Hindlimb muscle (tissue), 1 donor: ENCODE data around the gene FBXO11. TPM values are rescaled to one million over a fixed set of nuclear protein-coding genes. Genes with fewer than 3 reads are reported as not detected.

ENCODE experiments used
- DNase-seq: peaks from one replicate; pipeline ENCODE4 v3.0.0-alpha.2; 2013
- polyA plus RNA-seq: library from polyadenylated mRNA; unstranded; fragments of 120-200 nt; gene quantifications from one replicate; pipeline ENCODE4 v1.2.1, GENCODE V29; 2013; ENCODE audit not compliant: insufficient read length

Gene FBXO11
- polyA plus RNA-seq, 1 donor, result 46.0 TPM

- DNase-seq, result no peak
Measured at GRCh38 chr2:47849368-47849767, 56.9 kb downstream of the FBXO11 start.

GRCh38 chr2:47844162-47844561 lies 62.1 kb downstream of the FBXO11 start:
- no peak for DNase-seq

DNA sequence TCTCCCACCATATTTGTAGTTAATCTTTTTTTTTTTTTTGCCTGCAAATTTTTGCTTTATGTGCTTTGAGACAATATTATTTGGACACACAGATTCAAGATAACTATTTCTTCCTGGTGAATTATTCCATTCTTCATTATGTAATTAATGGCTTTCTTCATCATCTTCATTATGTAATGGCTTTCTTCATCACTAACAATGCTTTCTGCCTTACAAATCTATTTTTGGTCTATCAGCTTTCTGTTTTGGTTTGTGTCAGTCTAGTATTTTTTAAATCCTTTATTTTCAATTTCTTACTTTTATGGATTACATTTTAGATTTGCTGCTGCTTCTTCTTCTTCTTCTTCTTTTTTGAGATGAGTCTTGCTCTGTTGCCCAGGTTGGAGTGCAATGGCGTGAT lies 62.9 kb downstream of the FBXO11 start:
- no peak for DNase-seq

- DNase-seq, result no peak
Measured at GRCh38 chr2:47842846-47843245, 63.5 kb downstream of the FBXO11 start.

DNA sequence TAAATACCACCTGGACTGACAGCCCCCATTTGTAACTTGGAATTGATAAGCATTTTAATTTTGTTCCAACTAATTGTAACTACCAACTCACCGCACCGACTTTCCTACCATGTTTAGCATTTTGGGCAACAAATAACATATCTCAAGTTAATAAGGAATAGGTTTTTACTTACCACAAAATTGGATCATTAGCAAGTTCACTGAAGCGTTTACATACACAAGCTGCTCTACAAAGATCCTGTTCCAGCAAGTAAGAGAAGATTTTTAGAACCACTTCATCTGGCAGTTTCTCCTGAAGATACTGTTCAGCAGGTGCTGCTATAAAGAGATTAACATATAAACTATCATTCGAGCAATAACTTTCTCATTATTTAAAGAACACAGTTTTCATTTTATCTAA lies 67.6 kb downstream of the FBXO11 start:
- no peak for DNase-seq

DNA sequence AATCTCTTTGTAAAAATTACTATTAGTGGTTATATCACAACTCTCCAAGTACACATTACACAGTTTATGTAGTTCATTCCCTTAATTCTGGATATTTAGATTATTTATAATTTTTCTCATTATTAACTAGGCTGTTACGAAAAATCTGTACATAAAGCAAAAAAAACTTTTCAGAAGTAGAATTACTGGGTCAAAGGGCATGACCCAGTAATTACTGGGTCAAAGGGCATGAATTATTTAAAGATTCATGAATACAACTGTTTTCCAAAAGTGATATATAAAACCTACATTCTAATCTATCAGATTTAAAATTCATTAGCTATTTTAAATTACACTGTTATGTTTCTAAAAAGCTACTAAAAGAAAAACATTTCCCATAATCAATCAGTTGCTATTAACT lies 68.0 kb downstream of the FBXO11 start:
- DNase-seq, result no peak

- DNase-seq, result no peak
Measured at GRCh38 chr2:47833516-47833968, 72.8 kb downstream of the FBXO11 start.

DNA sequence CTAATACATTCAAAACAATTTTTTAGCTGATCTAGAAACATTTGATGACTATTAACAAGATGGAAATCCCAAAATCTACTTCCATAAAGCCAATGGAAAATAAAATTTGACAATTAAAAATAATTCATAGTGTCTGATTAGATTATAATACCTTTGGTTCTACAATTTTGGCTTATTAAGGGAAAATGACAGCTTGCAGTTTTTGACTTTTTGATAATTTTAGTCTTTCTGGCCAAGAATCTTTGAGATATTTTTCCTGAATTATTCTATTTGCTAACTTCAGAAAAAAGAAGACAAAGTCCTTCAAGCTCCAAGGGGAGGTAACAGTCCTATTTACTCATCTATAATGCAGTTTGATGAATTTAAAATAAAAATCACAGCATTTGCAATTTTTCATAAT lies 83.8 kb downstream of the FBXO11 start:
- no peak for DNase-seq

GRCh38 chr2:47819834-47820233 lies 86.5 kb downstream of the FBXO11 start:
- DNase-seq, result no peak

DNA sequence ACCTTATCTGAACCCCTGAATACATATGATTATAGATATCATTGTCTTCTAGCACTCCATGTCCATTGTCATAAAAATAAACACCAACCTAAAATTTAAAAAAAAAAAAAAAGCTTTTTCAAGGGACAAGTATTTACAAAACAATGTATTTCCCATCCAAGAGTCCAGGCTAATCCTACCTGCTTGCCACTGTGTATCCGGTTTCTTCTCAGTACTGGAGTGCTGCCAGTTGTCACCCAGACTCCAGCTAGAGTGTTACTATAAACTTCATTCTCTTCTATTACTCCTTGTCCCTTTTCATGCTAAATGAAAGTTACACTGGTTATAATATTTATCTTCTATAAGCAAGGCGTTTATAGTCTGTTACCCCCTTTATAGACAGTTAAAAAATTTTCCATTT lies 87.5 kb downstream of the FBXO11 start:
- no peak for DNase-seq

- no peak for DNase-seq
Measured at GRCh38 chr2:47815764-47816163, 90.5 kb downstream of the FBXO11 start.

DNA sequence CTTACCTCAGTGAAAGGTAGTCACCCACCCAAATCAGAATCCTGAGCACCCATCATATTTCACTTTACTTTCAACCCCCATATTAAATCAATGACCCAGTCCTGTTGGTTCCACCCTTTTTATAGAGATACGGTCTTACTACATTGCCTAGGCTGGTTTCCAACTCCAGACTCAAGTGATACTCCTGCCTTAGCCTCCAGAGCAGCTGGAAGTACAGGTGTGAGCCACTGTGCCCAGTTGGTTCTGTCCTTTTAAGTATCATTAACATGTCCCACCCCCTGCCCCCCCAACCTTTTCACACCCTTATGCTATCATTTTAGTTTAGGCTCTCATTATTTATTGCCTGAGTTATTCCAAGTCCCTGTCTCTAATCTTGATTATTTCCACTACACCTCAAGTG lies 94.6 kb downstream of the FBXO11 start:
- no peak for DNase-seq

GRCh38 chr2:47810850-47811249 lies 95.4 kb downstream of the FBXO11 start:
- no peak for DNase-seq

DNA sequence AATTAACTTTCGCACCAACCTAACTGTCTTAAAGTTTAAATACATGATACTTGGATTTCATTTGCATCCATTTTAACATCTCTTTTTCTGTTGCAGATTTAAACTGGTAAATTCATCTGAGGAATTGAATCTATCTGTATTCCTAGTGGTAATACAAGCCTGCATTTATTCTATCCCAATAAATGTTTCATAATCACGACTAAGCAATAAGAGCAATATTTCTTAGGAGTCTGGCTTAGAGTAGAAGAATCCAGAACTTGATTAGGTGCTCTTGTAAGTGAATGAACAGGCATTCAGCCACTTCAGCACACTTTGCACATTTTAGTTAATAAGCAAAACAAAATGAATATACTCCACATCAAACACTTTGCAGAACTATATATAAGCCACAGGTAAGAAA lies 96.4 kb downstream of the FBXO11 start:
- DNase-seq, result no peak

GRCh38 chr2:47808614-47809013 lies 97.7 kb downstream of the FBXO11 start:
- no peak for DNase-seq

GRCh38 chr2:47805850-47806249 lies 100.4 kb downstream of the FBXO11 start:
- DNase-seq, result no peak

GRCh38 chr2:47803770-47804169 lies 102.5 kb downstream of the FBXO11 start:
- DNase-seq, result no peak

- DNase-seq, result no peak
Measured at GRCh38 chr2:47803363-47803762, 102.9 kb downstream of the FBXO11 start.

DNA sequence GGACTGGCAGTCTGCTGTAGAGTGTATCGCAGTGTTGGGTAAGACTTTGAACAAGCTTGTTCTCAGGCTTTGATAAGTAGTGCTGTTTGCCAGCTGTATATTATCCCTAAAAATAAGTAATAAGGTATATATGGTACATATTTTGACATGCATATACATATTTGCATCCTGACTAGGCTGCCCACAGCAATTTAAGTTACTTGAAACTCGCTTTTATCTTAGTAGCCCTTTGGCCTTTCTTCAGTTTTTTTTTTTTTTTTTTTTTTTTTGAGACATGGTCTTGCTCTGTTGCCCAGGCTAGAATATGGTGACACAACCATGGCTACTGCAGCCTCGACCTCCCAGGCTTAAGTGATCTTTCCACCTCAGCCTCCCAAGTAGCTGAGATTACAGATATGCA lies 105.2 kb downstream of the FBXO11 start:
- no peak for DNase-seq

GRCh38 chr2:47799031-47799609 lies 107.2 kb downstream of the FBXO11 start:
- DNase-seq, result no peak

- no peak for DNase-seq
Measured at GRCh38 chr2:47798631-47799030, 107.7 kb downstream of the FBXO11 start.

- no peak for DNase-seq
Measured at GRCh38 chr2:47796090-47796697, 110.1 kb downstream of the FBXO11 start.

- DNase-seq, result no peak
Measured at GRCh38 chr2:47785986-47786385, 120.3 kb downstream of the FBXO11 start.

DNA sequence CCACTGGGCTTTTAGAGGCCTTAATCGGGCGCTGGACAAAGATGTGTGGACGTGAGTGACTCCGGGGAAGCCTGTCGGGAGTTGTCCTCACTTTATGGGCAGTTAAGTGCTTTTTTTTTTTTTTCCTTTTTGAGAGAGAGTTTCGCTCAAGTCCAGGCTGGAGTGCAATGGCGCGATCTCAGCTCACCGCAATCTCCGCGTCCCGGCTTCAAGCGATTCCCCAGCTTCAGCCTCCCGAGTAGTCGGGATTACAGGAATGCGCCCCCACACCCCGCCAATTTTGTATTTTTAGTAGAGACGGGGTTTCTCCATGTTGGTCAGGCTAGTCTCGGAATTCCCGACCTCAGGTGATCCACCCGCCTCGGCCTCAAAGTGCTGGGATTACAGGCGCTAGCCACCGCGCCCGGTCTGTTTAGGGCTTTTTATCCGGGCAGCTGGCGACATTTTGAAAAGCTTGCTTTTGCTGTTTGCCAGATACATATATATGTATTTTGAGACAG lies 121.9 kb downstream of the FBXO11 start:
- no peak for DNase-seq
